AG04449 (cell line): Measurements from ENCODE around the gene KSR2.

Source experiments
- CTCF ChIA-PET: fragments of 350-600 bp; formaldehyde crosslinking; extraction: SDS; loops from one replicate; lab custom pipeline; 2021; ENCODE audit warnings: antibody characterized with exemption; lab: Yijun Ruan, JAX
- POLR2A ChIA-PET: fragments of 400-600, 350-600 bp; formaldehyde crosslinking; extraction: SDS; loops from one replicate; lab custom pipeline; 2020; ENCODE audit warnings: antibody characterized with exemption, inconsistent platforms; lab: Yijun Ruan, JAX
- DNase-seq: peaks from one replicate; pipeline ENCODE4 v3.0.0-alpha.2; 2010; ENCODE audit warnings: low read depth, low spot score
- H3K4me3 ChIP-seq: 2 replicates; pipeline ENCODE4 v1.5.1; 2011; ENCODE audit warnings: low read depth, mild to moderate bottlenecking, control low read depth, low read length
- CTCF ChIP-seq: IDR thresholded peaks from one replicate; pipeline ENCODE4 v1.5.1; 2011; ENCODE audit warnings: mild to moderate bottlenecking, moderate library complexity, low read length, control low read depth, inconsistent platforms; ENCODE audit not compliant: insufficient read depth; ENCODE audit errors: missing control alignments

Gene KSR2

DNA sequence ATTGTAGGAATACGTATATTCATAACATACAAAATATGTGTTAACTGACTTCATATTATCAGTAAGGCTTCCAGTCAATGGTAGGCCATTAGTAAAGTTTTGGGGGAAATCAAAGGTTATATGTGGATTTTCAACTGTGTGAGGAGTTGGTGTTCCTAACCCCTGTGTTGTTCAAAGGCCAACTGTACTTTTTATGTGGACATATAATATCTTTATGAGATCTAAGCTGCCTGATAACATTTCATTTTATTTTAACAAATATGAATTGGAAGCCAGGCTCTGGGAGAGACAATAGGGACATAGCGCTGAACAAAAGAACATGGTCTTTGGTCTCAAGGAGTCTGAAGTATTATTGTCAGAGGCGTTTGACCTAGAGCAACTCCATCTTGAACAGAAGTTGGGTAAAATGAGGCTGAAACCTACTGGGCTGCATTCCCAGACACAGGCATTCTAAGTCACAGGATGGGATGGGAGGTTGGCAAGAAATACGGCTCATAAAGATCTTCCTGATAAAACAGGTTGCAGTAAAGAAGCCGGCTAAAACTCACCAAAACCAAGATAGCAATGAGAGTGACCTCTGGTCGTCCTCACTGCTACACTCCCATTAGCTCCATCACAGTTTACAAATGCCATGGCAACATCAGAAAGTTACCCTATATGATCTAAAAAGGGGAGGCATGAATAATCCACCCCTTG lies 147.2 kb downstream of the KSR2 start:
- POLR2A ChIA-PET = no interaction called here
- TF ChIP-seq CTCF = no peak
- CTCF ChIA-PET = interaction anchor here (1.1 kb wide), 1 partner anchor 9 kb away, joined by 3 read pairs; no protein-coding TSS in a partner anchor
- no peak overlapping the region for H3K4me3 ChIP-seq
- no peak for DNase-seq

DNA sequence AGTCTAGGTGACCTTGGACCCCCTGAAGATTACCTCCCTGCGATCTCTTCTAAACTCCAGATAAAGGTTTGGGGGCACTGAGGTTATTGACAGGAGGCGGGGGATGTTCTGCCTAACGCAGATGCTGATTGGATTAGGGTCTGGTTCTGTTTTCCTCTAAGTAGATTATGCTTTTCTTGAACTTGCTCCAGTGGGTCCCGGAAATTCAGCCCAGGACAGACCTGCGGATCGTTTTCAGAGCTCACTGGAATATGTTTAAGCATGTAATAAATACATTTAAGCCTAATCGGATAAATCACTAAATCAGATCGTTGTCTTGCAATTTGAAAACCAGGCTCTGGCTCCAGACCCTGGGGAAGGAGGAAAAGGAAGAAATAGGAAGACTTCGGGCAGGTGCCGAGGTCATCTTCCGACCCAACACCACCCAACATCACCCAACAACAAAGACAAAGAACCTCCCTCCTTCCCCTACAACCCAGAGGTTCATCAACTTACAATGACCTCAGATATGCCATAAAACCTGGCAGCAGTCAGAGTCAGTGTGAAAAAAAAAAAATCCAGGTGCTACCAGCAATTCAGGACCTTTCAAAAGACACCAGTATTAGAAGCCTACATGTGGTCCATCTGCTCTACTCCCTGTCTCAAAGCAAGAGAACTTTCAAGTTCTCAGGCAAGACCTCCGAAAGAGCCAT lies 148.4 kb downstream of the KSR2 start:
- no peak for DNase-seq
- ChIA-PET POLR2A (no interaction called here), CTCF (interaction anchor here (2.2 kb wide), 1 partner anchor 18 kb away, joined by 8 read pairs; no protein-coding TSS in a partner anchor)
- no peak for TF ChIP-seq CTCF
- no peak overlapping the region for H3K4me3 ChIP-seq

DNA sequence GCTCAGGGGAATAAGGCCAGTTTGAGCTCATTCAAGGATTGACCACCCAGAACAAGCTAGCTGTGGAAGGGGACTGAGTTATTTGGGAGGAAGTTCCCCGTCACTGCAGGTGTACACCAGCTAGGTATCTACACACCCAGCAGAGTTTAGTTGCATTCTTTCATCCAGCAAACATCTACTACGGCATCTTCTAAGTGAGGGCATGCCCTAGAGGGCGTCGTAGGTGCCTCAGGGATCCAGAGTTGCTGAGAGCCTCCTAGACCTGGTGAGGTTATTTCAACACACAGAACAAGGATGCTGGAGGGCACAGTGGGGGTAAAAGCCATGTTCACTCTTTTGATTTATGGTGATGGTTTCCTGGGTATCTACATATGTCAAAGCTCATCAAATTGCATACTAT lies 149.6 kb downstream of the KSR2 start:
- TF ChIP-seq CTCF = no peak
- H3K4me3 ChIP-seq = no peak overlapping the region
- ChIA-PET POLR2A (no interaction called here), CTCF (interaction anchor here (1.0 to 2.2 kb wide), 3 partner anchors 19 to 453 kb away, joined by 4 to 8 read pairs (median 5); no protein-coding TSS in a partner anchor)
- DNase-seq = no peak

GRCh38 chr12:117818400-117818799 lies 150.4 kb downstream of the KSR2 start:
- ChIA-PET POLR2A (no interaction called here), CTCF (interaction anchor here (1.0 to 2.2 kb wide), 3 partner anchors 20 to 452 kb away, joined by 4 to 8 read pairs (median 5); no protein-coding TSS in a partner anchor)
- H3K4me3 ChIP-seq = no peak overlapping the region
- TF ChIP-seq CTCF = no peak
- DNase-seq = no peak

GRCh38 chr12:117809509-117809908 lies 159.3 kb downstream of the KSR2 start:
- no peak for TF ChIP-seq CTCF
- H3K4me3 ChIP-seq = no peak overlapping the region
- no peak for DNase-seq
- ChIA-PET POLR2A (no interaction called here), CTCF (no interaction called here)

DNA sequence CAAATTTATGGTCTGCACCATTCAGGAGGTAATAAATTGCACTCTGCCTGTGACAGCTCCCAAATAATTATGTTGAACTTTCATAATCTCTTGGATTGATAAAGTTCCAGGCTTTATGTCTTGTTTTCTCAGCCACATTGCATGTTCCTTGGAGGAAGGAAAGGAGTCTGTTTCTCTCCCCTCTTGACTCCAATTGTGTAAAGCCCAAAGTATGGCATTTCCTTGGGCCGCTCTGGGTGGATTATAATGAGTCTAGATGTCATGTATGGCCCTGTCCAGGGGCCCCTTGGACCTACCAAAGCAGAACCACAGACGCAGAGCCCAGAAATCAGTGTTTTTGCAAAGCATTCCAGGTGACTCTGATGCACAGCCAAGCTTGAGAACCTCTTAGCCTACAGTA lies 160.8 kb downstream of the KSR2 start:
- POLR2A ChIA-PET = no interaction called here
- no peak for DNase-seq
- no peak overlapping the region for H3K4me3 ChIP-seq
- no peak for TF ChIP-seq CTCF
- CTCF ChIA-PET = interaction anchor here (3.0 kb wide), 1 partner anchor 29 kb away, joined by 9 read pairs; no protein-coding TSS in a partner anchor
